Endodermal cell (in vitro differentiated cells): ENCODE results near the gene TNIK. TPM values are rescaled to one million over a fixed set of nuclear protein-coding genes. Genes with fewer than 3 reads are reported as not detected.

Experiments used
- DNase-seq: peaks from one replicate; pipeline ENCODE4 v3.0.0-alpha.2; 2017
- H3K27ac ChIP-seq: 2 replicates; pipeline ENCODE4 v1.5.1; 2013; ENCODE audit warnings: mild to moderate bottlenecking, low read depth, low read length, moderate library complexity
- H3K27me3 ChIP-seq: 2 replicates; pipeline ENCODE4 v1.6.1; 2013; ENCODE audit warnings: mild to moderate bottlenecking, low read length, moderate library complexity; ENCODE audit not compliant: insufficient read depth, control insufficient read depth, poor library complexity, severe bottlenecking
- H3K36me3 ChIP-seq: 2 replicates; pipeline ENCODE4 v1.7.0; 2013; ENCODE audit warnings: mild to moderate bottlenecking, low read length, moderate library complexity; ENCODE audit not compliant: control insufficient read depth, insufficient read depth
- H3K4me1 ChIP-seq: one replicate; pipeline ENCODE4 v1.7.0; 2013; ENCODE audit warnings: low read length; ENCODE audit not compliant: control insufficient read depth, insufficient read depth
- H3K4me3 ChIP-seq: 2 replicates; pipeline ENCODE4 v1.5.1; 2013; ENCODE audit warnings: mild to moderate bottlenecking, low read length, moderate library complexity
- H3K9ac ChIP-seq: 2 replicates; pipeline ENCODE4 v1.6.1; 2013; ENCODE audit warnings: mild to moderate bottlenecking, low read length, moderate library complexity; ENCODE audit not compliant: poor library complexity, severe bottlenecking; ENCODE audit errors: extremely low read depth
- H3K9me3 ChIP-seq: 2 replicates; pipeline ENCODE4 v1.6.1; 2013; ENCODE audit warnings: mild to moderate bottlenecking, low read length, moderate library complexity; ENCODE audit not compliant: control insufficient read depth
- H3K27ac Mint-ChIP-seq: 2 replicates; pipeline ENCODE4 v1.8.0; 2020; ENCODE audit warnings: mixed read lengths
- H3K27me3 Mint-ChIP-seq: 2 replicates; pipeline ENCODE4 v1.8.0; 2021; ENCODE audit warnings: mild to moderate bottlenecking, mixed read lengths; ENCODE audit not compliant: insufficient read depth
- H3K36me3 Mint-ChIP-seq: 2 replicates; pipeline ENCODE4 v1.8.0; 2020; ENCODE audit warnings: low read depth, mixed read lengths
- H3K4me1 Mint-ChIP-seq: 2 replicates; pipeline ENCODE4 v1.8.0; 2020; ENCODE audit warnings: mixed read lengths
- H3K4me3 Mint-ChIP-seq: 2 replicates; pipeline ENCODE4 v1.8.0; 2020; ENCODE audit warnings: mild to moderate bottlenecking, moderate library complexity, mixed read lengths
- H3K9me3 Mint-ChIP-seq: 2 replicates; pipeline ENCODE4 v1.8.0; 2020; ENCODE audit warnings: mild to moderate bottlenecking, mixed read lengths
- WGBS, 2 experiments: methylation state at CpG; one replicate each; pipeline versions ENCODE4 v1.1.5 to v1.1.7; 2013; ENCODE audit warnings: missing lambda C conversion rate in 2 of 2, mixed read lengths in 1 of 2; ENCODE audit not compliant: insufficient coverage in 1 of 2, insufficient read length in 1 of 2; 5-methylcytosine and 5-hydroxymethylcytosine counted together
- total RNA-seq, 2 donors: library from RNA; stranded (reverse); fragmentation: NEBNext Ultra II Directional in 1 of 2; extraction: Animal tissue kit (Norgen Biotek cat#: 25700) in 1 of 2; gene quantifications; 2 replicates in 1 of 2; 3 replicates in 1 of 2; pipeline ENCODE4 v1.2.1, GENCODE V29; 2021
- TF ChIP-seq, protein P1 (sequence below): fragments of 200-600 bp; sonication (generic); conservative IDR thresholded peaks from 2 replicates; pipeline ENCODE4 v1.5.0; 2021; ENCODE audit warnings: antibody characterized with exemption, mild to moderate bottlenecking

The TNIK gene
- total RNA-seq, 2 donors from 2014 or later: 12.2 to 14.9 TPM

DNA sequence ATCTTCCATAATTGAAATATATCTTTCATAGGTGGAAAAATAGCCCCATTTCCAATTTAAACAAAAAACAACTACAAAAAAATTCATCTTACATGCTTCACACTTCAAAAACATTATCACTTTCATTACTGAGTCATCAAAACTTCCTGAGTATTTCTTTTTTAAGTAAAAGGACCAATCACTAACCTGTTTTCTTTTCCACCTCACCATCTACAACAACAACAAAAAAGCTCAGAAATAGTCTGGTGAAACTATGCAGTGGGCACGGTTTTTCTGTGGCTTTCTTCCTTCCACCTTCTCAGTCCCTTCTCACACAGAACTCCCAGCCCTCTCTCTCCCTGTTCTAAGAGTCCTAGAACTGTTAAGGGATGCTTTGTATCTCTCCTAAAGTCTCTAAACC is 20.3 kb upstream of the TNIK start:
- TF ChIP-seq, protein P1, sequence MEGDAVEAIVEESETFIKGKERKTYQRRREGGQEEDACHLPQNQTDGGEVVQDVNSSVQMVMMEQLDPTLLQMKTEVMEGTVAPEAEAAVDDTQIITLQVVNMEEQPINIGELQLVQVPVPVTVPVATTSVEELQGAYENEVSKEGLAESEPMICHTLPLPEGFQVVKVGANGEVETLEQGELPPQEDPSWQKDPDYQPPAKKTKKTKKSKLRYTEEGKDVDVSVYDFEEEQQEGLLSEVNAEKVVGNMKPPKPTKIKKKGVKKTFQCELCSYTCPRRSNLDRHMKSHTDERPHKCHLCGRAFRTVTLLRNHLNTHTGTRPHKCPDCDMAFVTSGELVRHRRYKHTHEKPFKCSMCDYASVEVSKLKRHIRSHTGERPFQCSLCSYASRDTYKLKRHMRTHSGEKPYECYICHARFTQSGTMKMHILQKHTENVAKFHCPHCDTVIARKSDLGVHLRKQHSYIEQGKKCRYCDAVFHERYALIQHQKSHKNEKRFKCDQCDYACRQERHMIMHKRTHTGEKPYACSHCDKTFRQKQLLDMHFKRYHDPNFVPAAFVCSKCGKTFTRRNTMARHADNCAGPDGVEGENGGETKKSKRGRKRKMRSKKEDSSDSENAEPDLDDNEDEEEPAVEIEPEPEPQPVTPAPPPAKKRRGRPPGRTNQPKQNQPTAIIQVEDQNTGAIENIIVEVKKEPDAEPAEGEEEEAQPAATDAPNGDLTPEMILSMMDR: no peak
- no peak for DNase-seq
- Histone ChIP-seq H3K9me3 (no peaks in the 10 kb centered on the region), H3K27ac (no peak overlapping the region), H3K27me3 (no peaks in the 10 kb centered on the region), H3K4me1 (no peaks in the 10 kb centered on the region), H3K36me3 (no peaks in the 10 kb centered on the region), H3K9ac (no peak overlapping the region), H3K4me3 (no peak overlapping the region)
- Mint-ChIP-seq H3K27ac (no peak overlapping the region), H3K9me3 (peaks cover 2% of the 10 kb centered on the region), H3K27me3 (no peaks in the 10 kb centered on the region), H3K4me3 (no peak overlapping the region), H3K36me3 (no peaks in the 10 kb centered on the region), H3K4me1 (peaks cover 2% of the 10 kb centered on the region)
- WGBS, 2 experiments: 72% methylated on average over 1 of the region's 1 CpG; no CpG with 5 or more reads in 1 of the 2 experiments

DNA sequence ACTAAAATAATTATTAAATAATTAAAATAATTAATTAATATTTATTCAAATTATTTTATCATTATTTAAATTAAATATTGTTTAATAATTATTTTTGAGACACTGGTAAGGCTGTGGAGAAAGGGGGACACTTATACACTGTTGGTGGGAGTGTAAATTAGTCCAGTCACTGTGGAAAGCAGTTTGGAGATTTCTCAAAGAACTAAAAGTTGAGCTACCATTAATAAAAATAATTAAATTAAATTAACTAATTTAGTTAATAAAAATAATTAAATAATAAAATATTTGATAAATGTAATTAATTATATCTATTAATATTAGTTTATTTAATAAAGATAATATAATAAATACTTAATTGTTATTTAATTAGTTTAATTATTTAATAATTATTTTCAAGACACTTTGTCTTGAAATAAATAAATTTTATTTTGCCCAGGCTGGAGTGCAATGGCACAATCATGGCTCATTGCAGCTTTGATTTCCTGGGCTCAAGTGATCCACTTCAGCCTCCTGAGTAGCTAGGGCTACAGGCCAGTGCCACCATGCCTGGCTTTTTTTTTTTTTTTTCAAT is 16.4 kb upstream of the TNIK start:
- Mint-ChIP-seq H3K27me3 (peaks cover 12% of the 10 kb centered on the region), H3K4me1 (peaks cover 8% of the 10 kb centered on the region), H3K9me3 (no peaks in the 10 kb centered on the region), H3K27ac (no peak overlapping the region), H3K4me3 (no peak overlapping the region), H3K36me3 (no peaks in the 10 kb centered on the region)
- H3K36me3 ChIP-seq: no peaks in the 10 kb centered on the region
- no peak overlapping the region for H3K4me3 ChIP-seq
- H3K4me1 ChIP-seq: no peaks in the 10 kb centered on the region
- no peaks in the 10 kb centered on the region for H3K9me3 ChIP-seq
- H3K27ac ChIP-seq: no peak overlapping the region
- DNase-seq: no peak
- no peak overlapping the region for H3K9ac ChIP-seq
- TF ChIP-seq, protein P1: no peak
- no peaks in the 10 kb centered on the region for H3K27me3 ChIP-seq

GRCh38 chr3:171472552-171472951 is 12.3 kb upstream of the TNIK start:
- H3K27ac ChIP-seq: no peak overlapping the region
- TF ChIP-seq, protein P1: no peak
- H3K4me3 ChIP-seq: no peak overlapping the region
- H3K27me3 ChIP-seq: no peaks in the 10 kb centered on the region
- H3K4me3 Mint-ChIP-seq: no peak overlapping the region
- H3K9ac ChIP-seq: no peak overlapping the region
- H3K9me3 Mint-ChIP-seq: no peaks in the 10 kb centered on the region
- H3K4me1 ChIP-seq: peaks cover 2% of the 10 kb centered on the region
- no peaks in the 10 kb centered on the region for H3K36me3 Mint-ChIP-seq
- H3K36me3 ChIP-seq: no peaks in the 10 kb centered on the region
- peaks cover 16% of the 10 kb centered on the region for H3K4me1 Mint-ChIP-seq
- no peak overlapping the region for H3K27ac Mint-ChIP-seq
- peaks cover 20% of the 10 kb centered on the region for H3K27me3 Mint-ChIP-seq
- no peak for DNase-seq
- H3K9me3 ChIP-seq: no peaks in the 10 kb centered on the region
- WGBS, 2 experiments: 89 to 100% methylated on average over 2 of the region's 2 CpGs
